HUES6 (cell line): ENCODE measurements around the gene B3GNT4.

Experiments used
- H3K27ac ChIP-seq: 2 replicates; pipeline ENCODE4 v1.7.0; 2013; ENCODE audit warnings: low read depth, mild to moderate bottlenecking, low read length, inconsistent platforms
- H3K27me3 ChIP-seq: 2 replicates; pipeline ENCODE4 v1.6.1; 2013; ENCODE audit warnings: low read length; ENCODE audit not compliant: control insufficient read depth, insufficient read depth
- H3K36me3 ChIP-seq: 2 replicates; pipeline ENCODE4 v1.6.1; 2013; ENCODE audit warnings: low read length; ENCODE audit not compliant: control insufficient read depth, insufficient read depth
- H3K4me1 ChIP-seq: 2 replicates; pipeline ENCODE4 v1.6.1; 2013; ENCODE audit warnings: low read length; ENCODE audit not compliant: control insufficient read depth, insufficient read depth
- H3K4me3 ChIP-seq: 2 replicates; pipeline ENCODE4 v1.5.1; 2013; ENCODE audit warnings: low read depth, low read length
- H3K9ac ChIP-seq: one replicate; pipeline ENCODE4 v1.6.1; 2013; ENCODE audit warnings: mild to moderate bottlenecking, low read length
- H3K9me3 ChIP-seq: 2 replicates; pipeline ENCODE4 v1.6.1; 2013; ENCODE audit warnings: low read depth, low read length; ENCODE audit not compliant: control insufficient read depth, insufficient read depth

B3GNT4 gene

DNA sequence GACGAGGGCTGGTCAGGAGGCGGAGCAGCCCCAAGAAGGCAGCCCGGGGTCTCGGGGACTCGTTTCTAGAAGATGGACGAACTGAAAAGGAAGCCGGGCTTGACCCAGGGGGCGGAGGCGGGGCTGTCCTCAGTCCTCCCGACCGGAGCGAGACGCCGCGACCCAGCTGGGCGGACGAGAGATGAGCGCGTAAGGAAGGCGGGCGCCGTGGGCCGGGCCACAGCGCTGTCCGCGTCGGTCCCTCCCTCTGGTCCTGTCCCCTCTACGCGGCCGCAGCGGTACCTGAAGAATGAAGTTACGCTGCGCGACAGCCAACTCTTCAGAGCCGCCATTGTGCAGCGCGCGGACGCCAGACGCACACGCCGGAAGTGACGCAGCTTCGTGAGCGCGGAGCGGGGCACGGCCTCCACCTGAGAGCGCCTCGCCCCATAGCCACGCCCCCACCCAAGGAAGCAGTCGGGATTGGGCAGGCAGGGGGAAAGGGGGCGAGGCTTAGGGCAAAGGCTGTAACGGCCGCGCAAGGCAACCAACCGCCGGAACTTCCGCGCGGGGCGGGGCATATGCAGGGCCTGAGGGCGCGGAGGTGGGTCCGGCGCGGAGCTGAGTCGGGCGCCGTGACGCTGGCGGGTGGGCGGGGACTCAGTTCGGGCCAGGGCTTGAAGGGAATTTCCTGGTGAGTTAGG lies 22.3 kb downstream of the B3GNT4 start, which contains the start of gene DIABLO:
Gene DIABLO (minus strand): TSS at position 370 of the 683 bp plus-strand sequence. CDS start 38 bp downstream, at position 332.
- H3K36me3 ChIP-seq, result peaks cover 33% of the 10 kb centered on the region
- H3K4me1 ChIP-seq, result peaks cover 16% of the 10 kb centered on the region
- H3K9me3 ChIP-seq, result no peaks in the 10 kb centered on the region
- H3K9ac ChIP-seq, result peak within 1 kb of the TSS; percentile 96
- peak within 1 kb of the TSS; percentile 98 for H3K4me3 ChIP-seq
- H3K27me3 ChIP-seq, result 0 out of 2 replicates have a peak, but pooled peaks cover 4% of the 10 kb centered on the region
- peak within 1 kb of the TSS; percentile 94 for H3K27ac ChIP-seq

DNA sequence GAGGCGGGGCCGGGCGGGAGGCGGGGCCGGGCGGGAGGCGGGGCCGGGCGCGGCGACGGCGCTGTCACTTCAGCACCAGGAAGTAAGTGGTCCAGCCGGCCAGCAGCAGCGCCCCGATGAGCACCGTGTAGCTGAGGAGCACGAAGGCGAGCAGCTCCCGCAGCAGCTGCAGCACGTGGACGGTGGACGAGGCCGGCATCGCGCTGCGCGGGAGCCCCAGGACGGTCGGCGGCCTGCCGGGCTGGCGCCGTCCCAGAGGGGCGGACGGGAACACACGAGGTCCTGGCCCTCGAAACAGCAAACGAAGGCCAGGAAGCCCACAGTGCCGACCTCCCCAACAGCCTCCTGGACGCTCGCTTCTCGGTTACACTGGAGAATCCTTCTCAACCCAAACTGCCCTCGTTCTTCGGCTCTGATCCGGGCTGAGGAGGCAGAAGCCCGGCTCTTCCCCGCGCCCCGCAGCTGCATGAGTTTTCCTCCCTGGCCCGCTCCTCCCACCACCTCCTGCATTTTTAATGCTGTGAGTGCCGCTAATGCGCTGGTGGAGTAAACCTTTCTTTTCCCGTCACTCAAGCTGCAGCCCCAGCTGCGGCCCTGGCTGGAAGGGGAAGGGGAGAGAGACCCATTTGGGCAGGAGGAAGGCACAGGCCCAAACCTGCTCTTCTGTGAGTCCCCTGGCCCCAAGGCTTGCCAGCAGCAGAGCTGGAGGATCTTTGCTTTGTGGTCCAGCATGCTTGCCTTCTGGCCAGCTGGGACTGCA lies 23.0 kb downstream of the B3GNT4 start:
- no peak overlapping the region for H3K27ac ChIP-seq
- H3K9ac ChIP-seq, result no peak overlapping the region
- 0 out of 2 replicates have a peak, but pooled peaks cover 4% of the 10 kb centered on the region for H3K27me3 ChIP-seq
- H3K4me3 ChIP-seq, result peak overlapping the region; percentile 56
- H3K9me3 ChIP-seq, result no peaks in the 10 kb centered on the region
- H3K4me1 ChIP-seq, result peaks cover 16% of the 10 kb centered on the region
- peaks cover 32% of the 10 kb centered on the region for H3K36me3 ChIP-seq

DNA sequence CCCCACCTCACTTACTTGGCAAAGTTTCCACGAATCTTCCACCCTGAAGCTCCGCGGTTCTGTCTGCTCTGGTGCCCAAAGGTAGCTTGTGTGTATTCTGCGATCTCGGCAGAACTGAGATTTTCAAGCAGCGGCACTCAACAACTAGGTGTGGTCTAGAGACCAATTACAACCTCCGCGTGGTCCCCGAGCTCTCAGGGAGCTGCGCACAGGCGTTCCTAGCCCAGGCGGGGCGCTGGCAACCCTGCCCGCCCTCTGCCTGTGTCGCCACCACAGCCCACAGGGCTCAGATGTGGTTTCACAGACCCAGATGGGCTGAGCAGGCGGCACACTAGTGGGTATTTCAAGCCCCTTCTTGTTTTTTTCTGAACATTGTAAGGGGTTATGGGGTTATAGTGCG lies 23.8 kb downstream of the B3GNT4 start:
- H3K27ac ChIP-seq, result no peak overlapping the region
- no peak overlapping the region for H3K9ac ChIP-seq
- peaks cover 16% of the 10 kb centered on the region for H3K4me1 ChIP-seq
- no peaks in the 10 kb centered on the region for H3K9me3 ChIP-seq
- 0 out of 2 replicates have a peak, but pooled peaks cover 4% of the 10 kb centered on the region for H3K27me3 ChIP-seq
- peaks cover 32% of the 10 kb centered on the region for H3K36me3 ChIP-seq
- no peak overlapping the region for H3K4me3 ChIP-seq

DNA sequence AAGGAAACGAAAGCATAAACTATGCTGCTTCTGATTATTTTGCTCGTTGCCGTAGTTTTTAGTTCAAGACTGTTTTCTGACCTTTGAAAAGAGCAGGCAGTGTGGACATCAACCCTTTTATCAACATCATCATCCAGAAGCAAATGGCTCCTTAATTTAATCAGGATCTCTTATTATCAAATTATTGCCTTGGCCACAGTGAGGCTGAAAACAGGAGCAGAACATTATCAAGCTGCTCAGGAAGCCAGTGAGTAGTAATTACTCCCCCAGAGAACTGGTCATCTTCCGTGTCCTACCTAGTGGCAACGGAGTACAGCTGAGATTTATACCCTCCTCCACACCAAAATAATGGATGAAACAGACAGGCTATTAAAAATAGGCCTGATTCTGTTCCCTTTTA lies 24.6 kb downstream of the B3GNT4 start:
- H3K27me3 ChIP-seq, result 0 out of 2 replicates have a peak, but pooled peaks cover 4% of the 10 kb centered on the region
- peaks cover 16% of the 10 kb centered on the region for H3K4me1 ChIP-seq
- H3K27ac ChIP-seq, result no peak overlapping the region
- H3K36me3 ChIP-seq, result peaks cover 31% of the 10 kb centered on the region
- H3K4me3 ChIP-seq, result no peak overlapping the region
- H3K9ac ChIP-seq, result no peak overlapping the region
- no peaks in the 10 kb centered on the region for H3K9me3 ChIP-seq

DNA sequence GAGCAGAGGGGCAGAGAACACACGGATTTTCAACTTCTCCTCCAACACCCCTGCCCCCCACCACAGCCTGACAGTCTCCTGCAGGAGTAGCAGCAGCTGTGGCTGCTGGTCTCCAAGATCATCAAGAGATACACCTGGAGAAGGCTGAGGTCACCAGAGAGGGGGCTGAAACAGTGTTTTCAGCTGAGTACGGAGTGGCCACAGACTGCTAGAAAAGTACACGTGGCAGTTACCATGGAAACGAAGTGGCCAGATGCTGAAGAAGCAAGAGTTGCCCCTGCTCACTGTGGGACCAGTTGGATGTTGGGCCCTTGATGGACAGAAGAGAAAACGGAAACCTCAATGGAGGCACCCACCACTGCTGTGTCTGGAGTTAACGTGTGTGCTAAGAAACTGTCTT lies 27.3 kb downstream of the B3GNT4 start:
- H3K9me3 ChIP-seq, result no peaks in the 10 kb centered on the region
- peaks cover 6% of the 10 kb centered on the region for H3K4me1 ChIP-seq
- H3K27me3 ChIP-seq, result 0 out of 2 replicates have a peak, but pooled peaks cover 4% of the 10 kb centered on the region
- no peak overlapping the region for H3K4me3 ChIP-seq
- peaks cover 35% of the 10 kb centered on the region for H3K36me3 ChIP-seq
- no peak overlapping the region for H3K9ac ChIP-seq
- H3K27ac ChIP-seq, result no peak overlapping the region

DNA sequence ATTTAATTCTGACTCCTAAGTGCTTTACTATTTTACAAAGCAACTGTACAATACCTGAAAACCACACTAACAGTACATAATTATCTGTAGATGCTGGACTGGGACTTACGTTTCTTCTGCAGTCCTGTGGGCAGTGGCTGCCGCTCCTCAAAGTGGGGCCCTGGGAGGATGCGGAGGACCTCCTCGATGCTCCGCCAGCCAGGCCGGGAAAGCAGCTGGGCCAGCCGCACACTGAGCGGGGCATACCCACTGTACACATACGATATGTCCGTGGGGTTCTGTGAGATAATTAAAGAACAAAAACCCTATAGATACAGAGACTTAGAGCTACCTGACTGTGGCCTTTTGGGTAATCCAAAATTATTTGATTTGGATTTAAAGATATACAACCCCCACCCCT lies 29.2 kb downstream of the B3GNT4 start:
- no peak overlapping the region for H3K27ac ChIP-seq
- H3K36me3 ChIP-seq, result peaks cover 41% of the 10 kb centered on the region
- no peaks in the 10 kb centered on the region for H3K4me1 ChIP-seq
- H3K9me3 ChIP-seq, result no peaks in the 10 kb centered on the region
- H3K4me3 ChIP-seq, result no peak overlapping the region
- H3K9ac ChIP-seq, result no peak overlapping the region
- H3K27me3 ChIP-seq, result no peaks in the 10 kb centered on the region

DNA sequence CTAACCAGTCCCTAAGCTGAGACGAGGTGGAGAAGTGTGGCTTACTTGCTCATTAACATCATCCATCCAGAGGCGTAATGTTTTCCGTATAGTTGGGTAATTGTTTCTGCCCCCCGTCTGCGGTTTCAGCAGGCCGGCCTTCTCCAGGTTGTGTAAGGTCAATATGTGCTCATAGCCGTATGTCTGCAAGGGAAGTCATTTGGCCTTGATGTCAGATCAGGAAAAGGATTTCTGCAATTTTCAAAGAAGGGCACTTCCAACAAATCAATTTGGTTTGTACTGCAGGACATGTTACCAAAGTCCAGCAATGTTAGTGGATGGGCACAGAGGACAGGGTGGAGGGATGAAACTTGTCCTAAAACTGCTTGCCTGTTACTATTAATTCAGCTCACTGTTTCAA lies 32.2 kb downstream of the B3GNT4 start:
- H3K27ac ChIP-seq, result no peak overlapping the region
- no peaks in the 10 kb centered on the region for H3K4me1 ChIP-seq
- peaks cover 46% of the 10 kb centered on the region for H3K36me3 ChIP-seq
- no peaks in the 10 kb centered on the region for H3K27me3 ChIP-seq
- H3K9me3 ChIP-seq, result no peaks in the 10 kb centered on the region
- H3K9ac ChIP-seq, result no peak overlapping the region
- no peak overlapping the region for H3K4me3 ChIP-seq

DNA sequence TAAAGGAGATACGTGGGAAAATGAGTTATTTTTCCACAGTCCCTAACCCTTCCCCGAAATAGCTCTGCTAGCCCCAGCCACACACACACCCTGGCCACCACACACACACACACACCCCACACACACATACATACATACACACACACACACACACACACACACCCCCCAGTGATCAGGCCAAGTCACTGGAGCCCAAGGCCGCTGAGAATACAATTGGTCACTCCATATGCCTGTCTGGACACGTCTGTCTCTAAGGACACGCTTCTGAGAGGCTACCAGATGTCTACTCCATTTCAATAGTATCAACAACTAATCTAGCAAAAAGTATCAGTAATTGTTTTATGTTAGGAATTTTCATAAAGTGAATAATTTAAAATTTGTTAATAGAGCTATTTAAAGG lies 35.4 kb downstream of the B3GNT4 start:
- Histone ChIP-seq H3K9ac (no peak overlapping the region), H3K4me1 (no peaks in the 10 kb centered on the region), H3K27ac (no peak overlapping the region), H3K36me3 (peaks cover 40% of the 10 kb centered on the region), H3K4me3 (no peak overlapping the region), H3K9me3 (no peaks in the 10 kb centered on the region), H3K27me3 (no peaks in the 10 kb centered on the region)

DNA sequence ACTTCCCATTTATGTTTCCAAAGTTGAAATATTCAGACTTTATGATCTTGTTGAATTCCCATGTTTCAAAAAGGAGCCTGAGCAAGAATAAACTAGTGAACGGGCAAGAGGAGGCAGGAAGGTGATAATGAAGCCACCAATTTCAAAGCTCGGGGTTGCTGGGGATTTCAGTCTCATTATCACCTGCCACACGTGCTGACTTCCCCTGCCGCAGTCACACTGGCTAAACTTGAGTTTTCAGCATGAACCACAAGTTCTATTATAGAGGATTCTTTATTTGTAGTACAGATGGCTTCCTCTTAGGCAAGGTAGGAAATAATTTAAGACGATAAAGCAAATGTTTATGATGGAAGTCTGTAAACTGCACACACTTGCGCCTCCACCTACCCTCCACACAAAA lies 40.5 kb downstream of the B3GNT4 start:
- no peak overlapping the region for H3K27ac ChIP-seq
- no peaks in the 10 kb centered on the region for H3K27me3 ChIP-seq
- H3K36me3 ChIP-seq, result peaks cover 28% of the 10 kb centered on the region
- H3K4me1 ChIP-seq, result no peaks in the 10 kb centered on the region
- H3K9me3 ChIP-seq, result no peaks in the 10 kb centered on the region
- H3K4me3 ChIP-seq, result no peak overlapping the region
- no peak overlapping the region for H3K9ac ChIP-seq

DNA sequence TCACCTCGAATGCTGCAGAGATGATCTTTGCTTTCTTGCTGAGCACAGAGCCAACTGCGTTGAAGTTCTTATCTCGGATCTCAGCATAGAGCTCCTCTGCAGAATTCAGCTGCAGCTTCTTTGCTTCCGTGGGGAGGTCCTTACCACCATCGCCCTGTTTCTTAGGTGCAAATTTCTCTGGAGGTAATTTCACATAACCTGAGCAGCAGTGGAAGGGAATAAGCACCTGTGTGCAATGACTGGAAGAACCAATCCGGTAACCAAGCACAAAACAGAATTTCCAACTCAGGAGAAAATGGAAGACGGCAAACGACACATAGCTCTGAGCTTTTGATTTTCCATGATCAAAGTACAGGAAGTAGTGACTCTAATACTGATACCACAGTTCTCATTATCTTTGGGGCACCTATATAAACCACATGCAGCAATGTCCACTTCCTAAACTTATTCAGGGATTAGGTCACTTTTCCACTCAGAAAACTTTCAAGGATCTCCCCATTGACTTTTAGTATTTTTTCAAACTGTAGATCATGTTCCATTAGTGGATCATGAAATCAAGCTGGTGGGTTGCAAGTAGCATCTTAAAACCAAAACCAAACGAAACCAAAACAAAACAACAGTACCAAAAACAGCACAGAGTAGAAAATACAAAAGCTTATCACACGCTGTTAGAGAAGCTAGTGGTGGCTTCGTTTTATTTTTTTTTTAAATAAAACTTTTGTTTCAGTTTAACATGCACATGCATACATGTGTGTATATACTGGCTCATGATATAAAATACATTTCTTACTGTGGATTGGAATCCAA lies 41.3 kb downstream of the B3GNT4 start:
- no peaks in the 10 kb centered on the region for H3K4me1 ChIP-seq

More for the DNA sequence above, 41.3 kb downstream of the B3GNT4 start:
- Histone ChIP-seq H3K9ac (no peak overlapping the region), H3K27ac (no peak overlapping the region), H3K9me3 (no peaks in the 10 kb centered on the region), H3K36me3 (peaks cover 33% of the 10 kb centered on the region), H3K4me3 (no peak overlapping the region), H3K27me3 (no peaks in the 10 kb centered on the region)
